ES-I3 (cell line): ENCODE data around the gene FURIN.

Source experiments
- H3K36me3 ChIP-seq: 2 replicates; pipeline ENCODE4 v1.6.1; 2013; ENCODE audit warnings: mild to moderate bottlenecking, low read length, control low read depth, moderate library complexity; ENCODE audit not compliant: insufficient read depth
- H3K4me1 ChIP-seq: 2 replicates; pipeline ENCODE4 v1.6.1; 2013; ENCODE audit warnings: mild to moderate bottlenecking, control low read depth, low read length; ENCODE audit not compliant: insufficient read depth
- H3K9ac ChIP-seq: 2 replicates; pipeline ENCODE4 v1.6.1; 2013; ENCODE audit warnings: low read depth, mild to moderate bottlenecking, low read length, moderate library complexity
- H3K9me3 ChIP-seq: 2 replicates; pipeline ENCODE4 v1.6.1; 2013; ENCODE audit warnings: mild to moderate bottlenecking, low read length, moderate library complexity; ENCODE audit not compliant: control insufficient read depth, insufficient read depth

Gene FURIN

GRCh38 chr15:90857883-90858443, 10.4 kb upstream of the FURIN start:
- H3K36me3 ChIP-seq: no peaks in the 10 kb centered on the region
- peaks cover 5% of the 10 kb centered on the region; the same call in 1 of the 2 replicates for H3K4me1 ChIP-seq
- H3K9me3 ChIP-seq: no peaks in the 10 kb centered on the region
- H3K9ac ChIP-seq: no peak overlapping the region

DNA sequence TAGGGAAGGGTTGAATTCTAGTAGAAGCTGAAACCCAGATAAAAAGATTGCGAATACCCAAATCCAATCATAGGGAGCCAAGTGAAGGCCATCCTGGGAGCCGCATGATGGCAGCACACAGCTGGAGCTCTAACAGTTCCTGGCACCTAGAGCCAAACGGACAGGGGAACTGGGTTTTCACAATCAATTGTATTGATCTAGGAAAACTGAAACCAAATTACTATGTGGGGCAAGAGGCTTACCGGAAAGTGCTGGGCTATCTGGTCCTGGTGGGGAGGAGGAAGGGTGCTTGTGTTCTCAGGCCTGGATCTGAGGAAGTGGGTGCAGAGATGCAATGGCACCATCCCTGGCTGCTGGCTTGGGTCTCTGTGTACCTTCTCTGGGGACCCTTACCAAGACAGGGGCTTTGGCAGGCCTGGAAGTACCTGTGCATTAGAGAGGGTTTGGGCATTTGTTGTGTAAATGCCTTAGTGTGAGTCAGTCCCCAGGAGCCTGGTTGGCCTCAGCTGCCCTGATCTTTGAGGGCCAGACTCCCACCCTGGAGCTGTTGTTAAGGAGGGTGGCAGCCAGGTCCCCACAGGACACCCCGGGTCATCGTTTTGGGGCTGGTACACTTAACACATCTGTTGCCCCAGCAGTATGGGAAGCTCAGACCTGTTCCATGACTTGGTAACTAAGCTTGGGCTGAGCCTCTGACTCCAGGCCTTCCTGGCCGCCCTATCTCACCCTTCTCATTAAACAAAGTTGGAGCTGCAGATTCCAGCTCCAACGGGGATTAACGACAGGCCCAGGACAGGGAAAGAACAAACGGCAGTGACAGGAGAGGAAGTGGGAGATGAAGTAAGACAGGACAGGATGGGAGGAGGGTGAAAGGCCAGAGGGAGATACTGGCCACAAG, 8.9 kb upstream of the FURIN start:
- H3K9me3 ChIP-seq: no peaks in the 10 kb centered on the region
- H3K4me1 ChIP-seq: peaks cover 15% of the 10 kb centered on the region; the same call in 1 of the 2 replicates
- H3K9ac ChIP-seq: no peak overlapping the region
- no peaks in the 10 kb centered on the region for H3K36me3 ChIP-seq

- Histone ChIP-seq H3K36me3 (no peaks in the 10 kb centered on the region), H3K9ac (no peak overlapping the region), H3K9me3 (no peaks in the 10 kb centered on the region), H3K4me1 (peaks cover 15% of the 10 kb centered on the region; the same call in 1 of the 2 replicates)
Measured at GRCh38 chr15:90860450-90860849, 7.9 kb upstream of the FURIN start.

DNA sequence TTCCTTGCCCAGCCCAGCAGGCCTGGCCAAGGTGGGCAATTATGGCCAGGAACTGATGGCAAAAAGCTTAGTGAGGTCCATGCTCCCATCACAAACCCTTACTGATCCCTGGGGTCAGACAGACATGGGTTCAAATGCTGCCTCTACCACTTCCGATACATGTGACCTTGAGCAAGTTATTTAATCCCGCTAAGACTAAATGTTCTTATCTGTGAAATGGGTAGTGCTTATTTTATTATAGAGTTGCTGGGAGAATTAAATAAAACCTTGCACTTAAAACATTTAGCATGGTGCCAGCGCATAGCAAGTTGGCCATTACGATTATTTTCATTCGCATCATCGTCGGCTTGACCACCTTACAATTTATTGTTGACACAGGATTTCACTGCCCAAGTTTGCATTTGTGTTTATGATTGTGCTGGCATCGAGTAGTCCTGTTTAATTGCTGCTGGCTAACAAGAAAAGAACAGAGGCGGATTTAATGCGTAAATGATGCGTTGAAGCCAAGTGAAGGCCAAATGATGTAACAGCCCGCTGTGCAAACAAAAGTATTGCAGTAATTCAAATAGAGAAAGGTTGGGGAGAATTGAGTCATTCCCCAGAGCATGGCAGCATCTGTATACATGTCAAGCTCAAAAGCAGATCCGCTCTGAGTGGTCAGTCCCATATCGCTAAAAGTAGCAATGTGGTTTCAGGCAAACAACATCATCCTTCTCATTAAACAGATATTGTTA, 7.3 kb upstream of the FURIN start:
- Histone ChIP-seq H3K9ac (no peak overlapping the region), H3K9me3 (no peaks in the 10 kb centered on the region), H3K4me1 (peaks cover 15% of the 10 kb centered on the region; the same call in 1 of the 2 replicates), H3K36me3 (no peaks in the 10 kb centered on the region)

DNA sequence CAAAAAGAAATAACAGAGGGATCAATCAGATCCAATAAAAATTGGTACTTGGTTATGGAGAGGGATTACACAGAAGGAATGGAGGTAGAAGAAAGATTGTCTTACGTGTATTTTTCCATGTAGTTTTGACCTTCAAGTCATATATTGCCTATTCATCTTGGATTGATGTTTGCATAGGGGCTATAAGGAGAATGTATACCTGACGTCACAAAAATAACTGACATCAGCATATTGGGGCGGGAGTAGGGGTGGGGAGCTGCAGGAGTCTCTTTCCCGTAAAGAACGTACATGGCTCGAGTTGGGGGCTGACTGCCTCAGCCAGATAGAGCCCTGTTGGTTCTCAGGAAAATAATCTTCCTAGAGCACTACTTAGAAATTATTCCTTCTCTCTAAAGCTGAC, 5.9 kb upstream of the FURIN start:
- Histone ChIP-seq H3K9ac (no peak overlapping the region), H3K36me3 (no peaks in the 10 kb centered on the region), H3K9me3 (no peaks in the 10 kb centered on the region), H3K4me1 (peaks cover 15% of the 10 kb centered on the region; the same call in 1 of the 2 replicates)

DNA sequence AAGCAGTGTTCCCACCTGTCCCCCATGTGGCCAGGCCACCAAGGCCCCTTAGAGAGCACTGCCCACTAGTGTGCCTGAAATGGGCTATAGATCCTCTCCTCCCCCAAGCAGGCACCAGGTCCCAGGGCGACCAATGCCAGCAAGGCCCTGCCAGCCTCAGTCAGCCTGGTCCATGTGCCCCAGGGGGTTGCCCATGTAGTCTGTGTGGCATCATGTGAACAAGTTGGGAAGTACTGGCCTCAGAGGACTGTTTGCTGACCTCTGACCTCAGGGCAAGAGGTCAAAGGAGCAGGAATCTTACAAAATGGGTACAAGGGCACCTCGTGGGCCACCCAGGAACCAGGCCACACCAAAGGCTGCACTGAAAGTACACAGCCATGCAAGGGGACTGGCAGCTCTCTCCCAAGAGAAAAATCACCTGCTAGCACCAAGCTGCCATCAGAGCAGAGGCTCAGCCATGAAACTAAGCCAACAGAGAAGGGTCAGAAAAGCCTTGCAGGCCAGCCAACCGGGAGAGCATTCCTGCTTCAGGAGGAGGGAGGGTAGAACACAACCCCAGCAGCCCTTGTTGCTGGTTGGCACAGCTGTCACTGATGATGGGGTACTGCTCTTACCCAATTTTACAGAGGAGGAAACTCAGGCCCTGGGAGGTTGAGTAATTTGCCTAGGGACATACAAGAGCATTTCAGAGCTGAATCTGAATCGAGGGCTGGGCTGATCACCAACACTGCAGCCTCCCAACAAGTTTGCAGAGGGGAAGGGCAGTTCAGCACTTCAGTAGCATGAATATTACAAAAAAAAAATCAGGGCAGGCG, 5.2 kb upstream of the FURIN start:
- no peaks in the 10 kb centered on the region for H3K9me3 ChIP-seq
- H3K4me1 ChIP-seq: peaks cover 18% of the 10 kb centered on the region
- H3K36me3 ChIP-seq: no peaks in the 10 kb centered on the region
- no peak overlapping the region for H3K9ac ChIP-seq

- Histone ChIP-seq H3K9ac (no peak overlapping the region), H3K4me1 (peaks cover 27% of the 10 kb centered on the region), H3K9me3 (no peaks in the 10 kb centered on the region), H3K36me3 (no peaks in the 10 kb centered on the region)
Measured at GRCh38 chr15:90863987-90864386, 4.4 kb upstream of the FURIN start.

DNA sequence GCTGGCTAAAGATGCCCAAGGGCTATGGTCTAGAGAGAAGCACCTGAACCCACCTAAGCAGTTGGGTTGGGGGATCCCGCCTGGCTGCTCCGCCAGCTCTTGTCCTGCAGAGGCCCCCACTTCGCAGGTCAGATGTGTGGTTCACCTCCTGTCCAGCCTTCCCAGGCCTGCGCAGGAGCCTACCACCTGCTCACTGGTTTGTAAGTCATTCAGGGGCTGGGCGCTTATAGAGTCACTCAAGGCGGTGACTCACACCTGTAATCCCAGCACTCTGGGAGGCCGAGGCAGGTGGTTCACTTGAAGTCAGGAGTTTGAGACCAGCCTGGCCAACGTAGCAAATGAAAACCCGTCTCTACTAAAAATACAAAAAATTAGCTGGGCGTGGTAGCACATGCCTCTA, 3.9 kb upstream of the FURIN start:
- Histone ChIP-seq H3K9me3 (no peaks in the 10 kb centered on the region), H3K9ac (no peak overlapping the region), H3K4me1 (peaks cover 26% of the 10 kb centered on the region), H3K36me3 (no peaks in the 10 kb centered on the region)

DNA sequence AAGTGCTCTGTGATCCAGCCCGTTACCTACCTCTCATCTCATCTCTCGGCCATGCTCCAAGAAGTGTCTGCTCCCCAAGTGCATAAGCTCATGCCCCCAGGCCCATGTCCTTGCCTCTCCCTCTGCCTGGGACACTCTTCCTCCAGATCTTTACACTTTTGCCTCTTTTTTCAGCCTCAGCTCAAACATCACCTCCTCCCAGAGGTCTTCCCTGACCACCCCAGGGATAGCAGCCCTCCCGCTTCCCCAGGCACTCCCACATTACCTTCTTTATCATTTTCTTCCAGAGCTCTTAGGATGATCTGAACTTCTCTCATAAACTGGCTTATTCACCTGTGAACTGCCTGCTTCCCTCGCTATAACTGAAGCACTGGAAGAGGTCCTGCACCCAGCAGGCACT, 2.7 kb upstream of the FURIN start:
- Histone ChIP-seq H3K36me3 (no peaks in the 10 kb centered on the region), H3K9me3 (no peaks in the 10 kb centered on the region), H3K9ac (no peak overlapping the region), H3K4me1 (peaks cover 34% of the 10 kb centered on the region)

DNA sequence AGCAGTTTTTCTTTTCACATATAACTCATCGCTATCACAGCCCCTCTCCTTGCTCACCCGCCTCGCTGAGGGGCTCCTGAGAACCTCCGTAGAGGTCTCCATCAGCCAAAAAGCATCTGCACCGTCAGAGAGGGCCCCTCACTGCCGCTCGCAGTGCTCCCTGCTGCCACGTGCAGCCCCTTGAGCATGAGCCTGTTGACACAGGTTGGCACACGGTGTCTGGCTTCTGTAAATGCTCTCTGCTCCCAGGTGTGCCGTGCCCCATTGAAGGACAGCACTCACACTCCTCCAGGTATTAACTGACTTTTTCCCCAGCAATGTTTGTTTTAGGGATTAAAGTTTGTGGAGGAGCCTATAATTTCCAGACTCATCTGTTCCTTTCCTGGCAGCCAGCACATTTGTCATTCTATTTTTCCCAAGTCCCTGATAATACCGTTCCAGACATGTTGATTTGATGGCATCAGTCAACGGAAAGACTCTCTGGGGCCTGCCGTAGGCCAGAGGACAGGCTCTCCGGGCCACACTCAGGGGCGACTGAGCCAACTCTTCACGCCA, 2.1 kb upstream of the FURIN start:
- Histone ChIP-seq H3K4me1 (peaks cover 34% of the 10 kb centered on the region), H3K9me3 (no peaks in the 10 kb centered on the region), H3K9ac (no peak overlapping the region), H3K36me3 (no peaks in the 10 kb centered on the region)

GRCh38 chr15:90866800-90867199, 1.6 kb upstream of the FURIN start:
- Histone ChIP-seq H3K9ac (no peak overlapping the region), H3K4me1 (peaks cover 34% of the 10 kb centered on the region), H3K9me3 (no peaks in the 10 kb centered on the region), H3K36me3 (no peaks in the 10 kb centered on the region)

GRCh38 chr15:90869140-90869541, 753 bp downstream of the FURIN start:
- H3K9ac ChIP-seq: 0 out of 2 replicates have a peak overlapping the region, but pooled peaks have one; percentile 8
- peaks cover 41% of the 10 kb centered on the region for H3K4me1 ChIP-seq
- H3K9me3 ChIP-seq: no peaks in the 10 kb centered on the region

GRCh38 chr15:90869601-90870353, 1.4 kb downstream of the FURIN start:
- no peaks in the 10 kb centered on the region for H3K9me3 ChIP-seq
- no peaks in the 10 kb centered on the region for H3K36me3 ChIP-seq
- H3K4me1 ChIP-seq: peaks cover 42% of the 10 kb centered on the region
- H3K9ac ChIP-seq: peak overlapping the region; percentile 19

More at GRCh38 chr15:90869140-90869541, 753 bp downstream of the FURIN start:
- H3K36me3 ChIP-seq: no peaks in the 10 kb centered on the region
